ENCODE data around the gene UBE2E3.

UBE2E3 gene

GRCh38 chr2:180990337-180990736, 9.9 kb downstream of the UBE2E3 start:
- no peak for TF ChIP-seq CTCF (conservative IDR thresholded peaks at IDR 0.05)

GRCh38 chr2:180990794-180991193, 10.4 kb downstream of the UBE2E3 start:
- no peak overlapping the region for H3K27ac ChIP-seq
- TF ChIP-seq CTCF (conservative IDR thresholded peaks at IDR 0.05) = no peak

More at GRCh38 chr2:180990337-180990736, 9.9 kb downstream of the UBE2E3 start:
- H3K27ac ChIP-seq = no peak overlapping the region

- no peak overlapping the region for H3K27ac ChIP-seq
- TF ChIP-seq CTCF (conservative IDR thresholded peaks at IDR 0.05) = no peak
Measured at GRCh38 chr2:180991361-180991760, 11.0 kb downstream of the UBE2E3 start.

GRCh38 chr2:180991820-180992219, 11.4 kb downstream of the UBE2E3 start:
- no peak overlapping the region for H3K27ac ChIP-seq
- no peak for TF ChIP-seq CTCF (conservative IDR thresholded peaks at IDR 0.05)

GRCh38 chr2:180992994-180993393, 12.6 kb downstream of the UBE2E3 start:
- no peak overlapping the region for H3K27ac ChIP-seq
- peak; percentile 51 for TF ChIP-seq CTCF (conservative IDR thresholded peaks at IDR 0.05)

GRCh38 chr2:180999274-180999964, 19.0 kb downstream of the UBE2E3 start:
- TF ChIP-seq CTCF (conservative IDR thresholded peaks at IDR 0.05) = no peak
- no peak overlapping the region for H3K27ac ChIP-seq

GRCh38 chr2:181004647-181005325, 24.4 kb downstream of the UBE2E3 start:
- TF ChIP-seq CTCF (conservative IDR thresholded peaks at IDR 0.05) = no peak
- H3K27ac ChIP-seq = peak overlapping the region; percentile 42

Data from VCaP (cell line).